ENCODE results near the gene RASA1.

The RASA1 gene

DNA sequence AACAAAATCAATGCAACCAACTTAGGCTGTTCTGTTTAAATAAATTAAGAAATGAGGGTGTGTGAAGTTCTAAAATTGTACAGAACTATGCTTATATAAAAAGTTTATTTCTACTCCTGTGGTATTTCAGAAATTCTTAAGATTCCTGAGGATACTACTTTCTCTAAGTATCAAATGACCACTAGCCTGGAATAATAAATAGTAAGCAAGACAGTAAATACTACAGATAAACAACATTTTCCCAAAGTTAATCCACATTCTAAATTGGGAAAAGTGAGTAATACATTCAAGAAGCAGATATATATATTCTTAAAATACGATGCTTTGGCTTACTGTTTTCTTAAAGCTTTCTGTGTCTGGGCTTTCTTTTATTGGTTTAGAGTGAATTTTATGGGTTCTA, 115.5 kb downstream of the RASA1 start:
- Histone ChIP-seq H3K4me2 (ENCODE audit: insufficient read depth, low read length) (no peak overlapping the region), H3K27ac (ENCODE audit: low read length) (no peak overlapping the region), H3K9ac (ENCODE audit: low read depth, low read length) (no peak overlapping the region), H4K20me1 (ENCODE audit: insufficient read depth, low read length) (0 out of 2 replicates have a peak, but pooled peaks cover 3% of the 10 kb centered on the region), H3K27me3 (ENCODE audit: insufficient read depth, low read length, poor library complexity) (no peaks in the 10 kb centered on the region), H3K36me3 (ENCODE audit: insufficient read depth, low read length) (peaks cover 88% of the 10 kb centered on the region), H3K4me3 (ENCODE audit: low read depth in 1 of 2, low read length in 2 of 2) (no peak overlapping the region), H3K4me1 (ENCODE audit: insufficient read depth, low read length) (no peaks in the 10 kb centered on the region), H3K9me3 (ENCODE audit: insufficient read depth, low read length, severe bottlenecking) (no peaks in the 10 kb centered on the region), H3K79me2 (ENCODE audit: insufficient read depth, low read length) (no peaks in the 10 kb centered on the region), H2AFZ (ENCODE audit: low read depth, low read length) (no peak overlapping the region)
- DNase-seq (no peak), ATAC-seq (ENCODE audit: insufficient read depth, low read depth) (no peak)
- TF ChIP-seq, protein P1, sequence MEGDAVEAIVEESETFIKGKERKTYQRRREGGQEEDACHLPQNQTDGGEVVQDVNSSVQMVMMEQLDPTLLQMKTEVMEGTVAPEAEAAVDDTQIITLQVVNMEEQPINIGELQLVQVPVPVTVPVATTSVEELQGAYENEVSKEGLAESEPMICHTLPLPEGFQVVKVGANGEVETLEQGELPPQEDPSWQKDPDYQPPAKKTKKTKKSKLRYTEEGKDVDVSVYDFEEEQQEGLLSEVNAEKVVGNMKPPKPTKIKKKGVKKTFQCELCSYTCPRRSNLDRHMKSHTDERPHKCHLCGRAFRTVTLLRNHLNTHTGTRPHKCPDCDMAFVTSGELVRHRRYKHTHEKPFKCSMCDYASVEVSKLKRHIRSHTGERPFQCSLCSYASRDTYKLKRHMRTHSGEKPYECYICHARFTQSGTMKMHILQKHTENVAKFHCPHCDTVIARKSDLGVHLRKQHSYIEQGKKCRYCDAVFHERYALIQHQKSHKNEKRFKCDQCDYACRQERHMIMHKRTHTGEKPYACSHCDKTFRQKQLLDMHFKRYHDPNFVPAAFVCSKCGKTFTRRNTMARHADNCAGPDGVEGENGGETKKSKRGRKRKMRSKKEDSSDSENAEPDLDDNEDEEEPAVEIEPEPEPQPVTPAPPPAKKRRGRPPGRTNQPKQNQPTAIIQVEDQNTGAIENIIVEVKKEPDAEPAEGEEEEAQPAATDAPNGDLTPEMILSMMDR (IDR thresholded peaks at IDR 0.05; ENCODE audit: borderline replicate concordance, extremely low read depth, low read length, poor library complexity, severe bottlenecking) = no peak
- TF ChIP-seq EZH2 (IDR thresholded peaks at IDR 0.05; ENCODE audit: borderline replicate concordance, low read depth, low read length, severe bottlenecking) = no peak

DNA sequence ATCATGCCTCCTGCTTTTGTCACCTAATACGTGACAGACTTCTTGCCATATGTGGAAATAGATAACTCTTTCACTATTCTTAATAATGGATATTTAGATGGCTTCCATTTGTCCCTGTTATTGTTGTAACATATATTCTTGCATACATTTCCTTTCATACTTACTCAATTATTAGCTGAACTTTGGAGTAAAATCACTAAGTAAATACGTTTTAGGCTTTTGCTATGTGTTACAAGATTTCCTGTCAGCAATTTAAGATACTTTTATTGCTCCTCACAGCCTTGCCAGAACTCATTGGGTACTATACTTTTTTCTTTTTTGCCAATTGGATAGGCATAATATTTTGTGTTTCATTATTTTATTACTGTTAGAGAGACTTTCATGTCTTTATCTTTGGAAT, 118.1 kb downstream of the RASA1 start:
- H3K27ac ChIP-seq (ENCODE audit: low read length) = no peak overlapping the region
- ATAC-seq (ENCODE audit: insufficient read depth, low read depth) (no peak), DNase-seq (no peak)
- H3K27me3 ChIP-seq (ENCODE audit: insufficient read depth, low read length, poor library complexity) = no peaks in the 10 kb centered on the region
- no peak overlapping the region for H3K4me3 ChIP-seq (ENCODE audit: low read depth in 1 of 2, low read length in 2 of 2)
- no peak overlapping the region for H3K4me2 ChIP-seq (ENCODE audit: insufficient read depth, low read length)
- H3K9ac ChIP-seq (ENCODE audit: low read depth, low read length) = no peak overlapping the region
- H2AFZ ChIP-seq (ENCODE audit: low read depth, low read length) = no peak overlapping the region
- no peaks in the 10 kb centered on the region for H3K9me3 ChIP-seq (ENCODE audit: insufficient read depth, low read length, severe bottlenecking)
- no peaks in the 10 kb centered on the region for H3K79me2 ChIP-seq (ENCODE audit: insufficient read depth, low read length)
- H3K36me3 ChIP-seq (ENCODE audit: insufficient read depth, low read length) = peaks cover 87% of the 10 kb centered on the region
- no peak for TF ChIP-seq EZH2 (IDR thresholded peaks at IDR 0.05; ENCODE audit: borderline replicate concordance, low read depth, low read length, severe bottlenecking)
- TF ChIP-seq, protein P1 (IDR thresholded peaks at IDR 0.05; ENCODE audit: borderline replicate concordance, extremely low read depth, low read length, poor library complexity, severe bottlenecking) = no peak
- 0 out of 2 replicates have a peak, but pooled peaks cover 3% of the 10 kb centered on the region for H4K20me1 ChIP-seq (ENCODE audit: insufficient read depth, low read length)
- H3K4me1 ChIP-seq (ENCODE audit: insufficient read depth, low read length) = no peaks in the 10 kb centered on the region

DNA sequence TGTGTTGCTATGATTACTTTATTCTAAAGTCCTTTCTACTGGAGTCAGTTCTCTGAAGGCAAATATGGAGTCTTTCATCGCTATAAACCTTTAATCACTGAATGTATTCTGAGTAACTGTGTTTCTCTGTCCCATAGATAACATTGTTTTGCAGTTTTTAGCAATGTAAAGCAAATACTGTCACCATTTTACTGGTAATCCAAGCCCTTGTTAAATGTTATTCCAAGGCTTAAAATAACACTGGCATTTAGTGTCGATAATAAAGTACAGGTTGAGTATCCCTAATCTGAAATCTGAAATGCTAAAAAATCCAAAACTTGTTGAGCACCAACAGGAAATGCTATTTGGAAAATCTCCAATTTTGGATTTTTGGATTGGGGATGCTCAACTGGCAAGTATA, 120.4 kb downstream of the RASA1 start:
- Histone ChIP-seq H3K27me3 (ENCODE audit: insufficient read depth, low read length, poor library complexity) (no peaks in the 10 kb centered on the region), H3K9ac (ENCODE audit: low read depth, low read length) (no peak overlapping the region), H3K27ac (ENCODE audit: low read length) (no peak overlapping the region), H3K4me2 (ENCODE audit: insufficient read depth, low read length) (no peak overlapping the region), H3K4me3 (ENCODE audit: low read depth in 1 of 2, low read length in 2 of 2) (no peak overlapping the region), H4K20me1 (ENCODE audit: insufficient read depth, low read length) (no peaks in the 10 kb centered on the region; the same call in 1 of the 2 replicates), H3K4me1 (ENCODE audit: insufficient read depth, low read length) (no peaks in the 10 kb centered on the region), H3K9me3 (ENCODE audit: insufficient read depth, low read length, severe bottlenecking) (no peaks in the 10 kb centered on the region), H2AFZ (ENCODE audit: low read depth, low read length) (no peak overlapping the region), H3K36me3 (ENCODE audit: insufficient read depth, low read length) (peaks cover 90% of the 10 kb centered on the region), H3K79me2 (ENCODE audit: insufficient read depth, low read length) (no peaks in the 10 kb centered on the region)
- DNase-seq (no peak), ATAC-seq (ENCODE audit: insufficient read depth, low read depth) (no peak)
- TF ChIP-seq EZH2 (IDR thresholded peaks at IDR 0.05; ENCODE audit: borderline replicate concordance, low read depth, low read length, severe bottlenecking) = no peak
- TF ChIP-seq, protein P1 (IDR thresholded peaks at IDR 0.05; ENCODE audit: borderline replicate concordance, extremely low read depth, low read length, poor library complexity, severe bottlenecking) = no peak
